Lower leg skin (tissue), 3 donors: Measurements from ENCODE around the gene PIKFYVE.

Experiments used
- POLR2A ChIP-seq, 2 donors: fragments of 450-650 bp; IDR thresholded peaks; one replicate each; pipeline ENCODE4 v1.6.1; 2016 to 2017; ENCODE audit warnings: antibody characterized with exemption in 2 of 2, mild to moderate bottlenecking in 1 of 2, moderate library complexity in 1 of 2
- TF ChIP-seq, protein P1 (sequence below), 3 donors: fragments of 450-650 bp; IDR thresholded peaks; one replicate each; pipeline ENCODE4 v1.5.1; 2016; ENCODE audit warnings: antibody characterized with exemption in 3 of 3, mild to moderate bottlenecking in 3 of 3, moderate library complexity in 2 of 3

DNA sequence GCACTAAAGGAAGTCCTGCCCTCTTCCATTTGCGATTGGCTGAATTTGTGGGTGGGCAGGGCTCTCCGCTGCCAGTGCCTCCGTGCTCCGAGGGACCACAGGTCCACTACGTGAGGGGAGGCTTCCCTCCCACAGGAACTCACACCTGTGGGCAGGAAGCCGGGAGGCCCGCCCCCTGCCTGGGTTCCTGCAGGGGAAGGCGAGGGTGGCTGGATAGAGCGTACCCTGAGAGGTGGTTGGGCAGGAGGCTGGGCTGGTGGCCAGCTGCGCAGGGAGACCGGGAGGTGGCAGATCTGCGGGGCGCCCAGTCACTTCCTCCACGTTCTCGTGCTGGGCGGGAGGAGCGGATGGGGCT, 93.6 kb downstream of the PIKFYVE start:
- no peak for TF ChIP-seq POLR2A (IDR thresholded peaks at IDR 0.05)
- TF ChIP-seq, protein P1, sequence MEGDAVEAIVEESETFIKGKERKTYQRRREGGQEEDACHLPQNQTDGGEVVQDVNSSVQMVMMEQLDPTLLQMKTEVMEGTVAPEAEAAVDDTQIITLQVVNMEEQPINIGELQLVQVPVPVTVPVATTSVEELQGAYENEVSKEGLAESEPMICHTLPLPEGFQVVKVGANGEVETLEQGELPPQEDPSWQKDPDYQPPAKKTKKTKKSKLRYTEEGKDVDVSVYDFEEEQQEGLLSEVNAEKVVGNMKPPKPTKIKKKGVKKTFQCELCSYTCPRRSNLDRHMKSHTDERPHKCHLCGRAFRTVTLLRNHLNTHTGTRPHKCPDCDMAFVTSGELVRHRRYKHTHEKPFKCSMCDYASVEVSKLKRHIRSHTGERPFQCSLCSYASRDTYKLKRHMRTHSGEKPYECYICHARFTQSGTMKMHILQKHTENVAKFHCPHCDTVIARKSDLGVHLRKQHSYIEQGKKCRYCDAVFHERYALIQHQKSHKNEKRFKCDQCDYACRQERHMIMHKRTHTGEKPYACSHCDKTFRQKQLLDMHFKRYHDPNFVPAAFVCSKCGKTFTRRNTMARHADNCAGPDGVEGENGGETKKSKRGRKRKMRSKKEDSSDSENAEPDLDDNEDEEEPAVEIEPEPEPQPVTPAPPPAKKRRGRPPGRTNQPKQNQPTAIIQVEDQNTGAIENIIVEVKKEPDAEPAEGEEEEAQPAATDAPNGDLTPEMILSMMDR (IDR thresholded peaks at IDR 0.05), result no peak
